Right cardiac atrium (tissue), 5 donors: ENCODE data around the gene HRC. TPM values are rescaled to one million over a fixed set of nuclear protein-coding genes. Genes with fewer than 3 reads are reported as not detected.

Experiments
- ATAC-seq, 2 donors: fragments of 200-7000 bp; cut with Tn5 transposase; one replicate each; pipeline versions ENCODE4 v1.8.0 to v1.9.1; 2020; ENCODE audit warnings: moderate library complexity in 2 of 2, mild to moderate bottlenecking in 1 of 2
- DNase-seq, 3 donors: peaks; one replicate each; pipeline ENCODE4 v3.0.0-alpha.2; 2020
- H3K27ac ChIP-seq: one replicate; pipeline ENCODE4 v1.5.1; 2013; ENCODE audit warnings: mild to moderate bottlenecking, low read length, control low read depth, moderate library complexity
- H3K27me3 ChIP-seq: one replicate; pipeline ENCODE4 v1.6.1; 2013; ENCODE audit not compliant: control insufficient read depth, insufficient read depth
- H3K4me1 ChIP-seq: one replicate; pipeline ENCODE4 v1.6.1; 2013; ENCODE audit warnings: low read length; ENCODE audit not compliant: control insufficient read depth, insufficient read depth
- H3K4me3 ChIP-seq: one replicate; pipeline ENCODE4 v1.5.1; 2013; ENCODE audit warnings: low read length, control low read depth
- H3K9me3 ChIP-seq: one replicate; pipeline ENCODE4 v1.6.1; 2013; ENCODE audit warnings: low read length; ENCODE audit not compliant: control insufficient read depth
- WGBS: extraction: QIAGEN DNeasy Blood & Tissue Kit; methylation state at CpG from one replicate; pipeline ENCODE4 v1.1.7; 2013; 5-methylcytosine and 5-hydroxymethylcytosine counted together
- intact Hi-C, 4 donors: fragments of 100-400 bp; cut with DNase I; formaldehyde crosslinking; loops; one replicate each; pipeline versions ENCODE4 v1.11.0 to v1.14.0; 2022 to 2023
- polyA plus RNA-seq: library from polyadenylated mRNA; stranded (reverse); fragments of 200-250 nt; gene quantifications from one replicate; pipeline ENCODE4 v1.2.3, GENCODE V29; 2013
- total RNA-seq, 4 donors: library from RNA; stranded (reverse); fragmentation: NEBNext Ultra II Directional; extraction: Animal tissue kit (Norgen Biotek cat#: 25700); gene quantifications; one replicate each; pipeline ENCODE4 v1.2.1, GENCODE V29; 2021
- donor health status: healthy with polysubstance abuse.
- donor health status: DM: no; HTN: yes; CAD: no.
- donor health status: DM: no; HTN: no; CAD: no.
- donor health status: DM: no; HTN: yes; CAD: no; lungs with severe emphysema.
- donor health status: DM: yes; HTN: yes; CAD: no.

The HRC gene
- total and polyA plus RNA-seq, 5 donors: 505 to 712 (median 606) TPM

DNA sequence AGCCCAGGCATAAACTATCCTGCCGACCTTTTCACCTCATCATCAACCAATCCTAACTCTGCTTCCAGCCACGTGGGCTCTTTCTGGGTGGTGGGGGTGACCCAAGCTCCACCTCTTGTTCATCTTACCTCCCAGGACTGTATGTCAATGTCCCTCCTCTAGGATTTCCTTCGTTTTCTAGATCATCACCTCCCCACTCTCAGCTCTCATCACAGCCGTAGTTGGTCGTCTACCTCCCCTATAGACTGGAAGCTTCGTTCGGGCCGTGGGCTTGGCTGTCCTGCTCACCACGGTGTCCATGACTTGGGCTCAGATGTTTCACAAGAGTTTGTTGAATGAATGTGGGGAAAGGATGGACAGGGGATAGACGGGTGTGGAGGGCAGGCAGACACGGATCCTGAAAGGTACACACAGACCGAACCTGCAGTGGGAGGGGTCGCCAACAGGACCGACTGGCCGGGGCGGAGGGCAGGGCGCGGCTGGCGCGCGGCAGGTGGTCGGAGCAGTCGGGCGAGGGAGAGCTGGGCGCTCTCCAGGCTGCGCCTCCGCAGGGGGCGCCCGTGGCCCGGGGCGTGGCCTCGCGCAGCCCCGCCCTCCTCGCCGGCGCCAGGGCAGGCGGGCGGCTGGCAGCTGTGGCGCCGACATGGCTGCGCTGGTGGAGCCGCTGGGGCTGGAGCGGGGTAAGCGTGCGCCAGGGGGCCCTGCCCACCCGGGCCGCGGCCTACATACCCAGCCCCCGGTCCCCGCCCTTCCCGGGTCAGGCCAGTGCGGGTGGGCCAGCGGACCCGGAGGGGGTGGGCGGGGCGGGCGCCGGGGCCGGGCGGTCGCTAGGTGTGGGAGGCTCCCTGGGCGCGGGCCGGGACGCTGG, 41.2 kb downstream of the HRC start, which contains the start of gene LIN7B:
Gene LIN7B, plus strand, starts transcription at position 609 of the 868 bp plus-strand sequence. Its CDS starts 35 bp downstream, at position 644.
- H3K4me1 ChIP-seq: peaks cover 3% of the 10 kb centered on the region

GRCh38 chr19:49111218-49111998, 43.8 kb downstream of the HRC start:
- H3K27me3 ChIP-seq: no peaks in the 10 kb centered on the region
- H3K27ac ChIP-seq: no peak overlapping the region
- intact Hi-C loops: no loop called here
- ATAC-seq: no peak
- 82% methylated on average over 11 of the region's 11 CpGs for WGBS
- H3K4me1 ChIP-seq: peaks cover 3% of the 10 kb centered on the region
- DNase-seq: no peak
- H3K4me3 ChIP-seq: no peak overlapping the region
- no peaks in the 10 kb centered on the region for H3K9me3 ChIP-seq

More for the DNA sequence above, 41.2 kb downstream of the HRC start, which contains the start of gene LIN7B:
- Histone ChIP-seq H3K9me3 (no peaks in the 10 kb centered on the region), H3K4me3 (peak within 1 kb of the TSS; percentile 83), H3K27me3 (no peaks in the 10 kb centered on the region), H3K27ac (peak within 1 kb of the TSS; percentile 86)
- WGBS: 2% methylated on average over 66 of the region's 66 CpGs
- ATAC-seq (peak; percentile 59 to 68), DNase-seq (peak; percentile 75 to 92 (median 91))
- intact Hi-C loops: no loop called here

- 26% methylated on average over 3 of the region's 3 CpGs for WGBS
Observed at GRCh38 chr19:49110567-49110966, 44.6 kb downstream of the HRC start.

GRCh38 chr19:49109569-49110233, 45.5 kb downstream of the HRC start:
- no peak overlapping the region for H3K27ac ChIP-seq
- DNase-seq: no peak
- 71% methylated on average over 8 of the region's 8 CpGs for WGBS

More at GRCh38 chr19:49110567-49110966, 44.6 kb downstream of the HRC start:
- intact Hi-C loops: no loop called here
- no peak for DNase-seq
- H3K4me3 ChIP-seq: no peak overlapping the region
- no peaks in the 10 kb centered on the region for H3K9me3 ChIP-seq
- ATAC-seq: no peak
- peaks cover 3% of the 10 kb centered on the region for H3K4me1 ChIP-seq
- H3K27me3 ChIP-seq: no peaks in the 10 kb centered on the region
- no peak overlapping the region for H3K27ac ChIP-seq

DNA sequence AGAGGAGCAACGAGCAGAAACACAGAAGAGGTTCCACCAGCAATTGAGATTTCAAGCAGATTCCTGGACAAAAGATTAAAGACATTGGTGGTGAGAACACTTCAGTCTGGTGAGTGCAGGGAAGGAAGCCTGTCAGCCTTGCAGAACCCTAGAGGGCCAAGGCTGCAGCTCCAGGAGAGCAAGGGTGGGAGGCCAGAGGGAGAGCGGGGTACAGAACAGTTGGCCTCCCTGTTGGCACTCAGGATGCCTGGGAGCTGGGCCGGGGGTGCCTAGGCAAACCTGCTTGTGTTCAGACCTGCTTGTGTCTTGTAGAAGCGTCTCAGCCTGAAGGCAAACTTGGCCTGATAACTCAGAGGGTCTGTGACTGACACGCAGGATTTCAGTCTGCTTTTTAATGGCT, 46.1 kb downstream of the HRC start:
- ATAC-seq (no peak), DNase-seq (no peak)
- intact Hi-C loops: loop anchor here in 1 of 4 donors (10.0 kb wide), 1 partner anchor 86 kb away; no protein-coding TSS in a partner anchor
- Histone ChIP-seq H3K4me1 (peaks cover 3% of the 10 kb centered on the region), H3K4me3 (no peak overlapping the region), H3K9me3 (no peaks in the 10 kb centered on the region), H3K27me3 (no peaks in the 10 kb centered on the region), H3K27ac (no peak overlapping the region)
- WGBS: 72% methylated on average over 5 of the region's 5 CpGs

More at GRCh38 chr19:49109569-49110233, 45.5 kb downstream of the HRC start:
- Histone ChIP-seq H3K9me3 (no peaks in the 10 kb centered on the region), H3K4me3 (no peak overlapping the region), H3K4me1 (peaks cover 3% of the 10 kb centered on the region), H3K27me3 (no peaks in the 10 kb centered on the region)
- intact Hi-C loops: loop anchor here in 1 of 4 donors (10.0 kb wide), 1 partner anchor 85 kb away; no protein-coding TSS in a partner anchor
- ATAC-seq: no peak

DNA sequence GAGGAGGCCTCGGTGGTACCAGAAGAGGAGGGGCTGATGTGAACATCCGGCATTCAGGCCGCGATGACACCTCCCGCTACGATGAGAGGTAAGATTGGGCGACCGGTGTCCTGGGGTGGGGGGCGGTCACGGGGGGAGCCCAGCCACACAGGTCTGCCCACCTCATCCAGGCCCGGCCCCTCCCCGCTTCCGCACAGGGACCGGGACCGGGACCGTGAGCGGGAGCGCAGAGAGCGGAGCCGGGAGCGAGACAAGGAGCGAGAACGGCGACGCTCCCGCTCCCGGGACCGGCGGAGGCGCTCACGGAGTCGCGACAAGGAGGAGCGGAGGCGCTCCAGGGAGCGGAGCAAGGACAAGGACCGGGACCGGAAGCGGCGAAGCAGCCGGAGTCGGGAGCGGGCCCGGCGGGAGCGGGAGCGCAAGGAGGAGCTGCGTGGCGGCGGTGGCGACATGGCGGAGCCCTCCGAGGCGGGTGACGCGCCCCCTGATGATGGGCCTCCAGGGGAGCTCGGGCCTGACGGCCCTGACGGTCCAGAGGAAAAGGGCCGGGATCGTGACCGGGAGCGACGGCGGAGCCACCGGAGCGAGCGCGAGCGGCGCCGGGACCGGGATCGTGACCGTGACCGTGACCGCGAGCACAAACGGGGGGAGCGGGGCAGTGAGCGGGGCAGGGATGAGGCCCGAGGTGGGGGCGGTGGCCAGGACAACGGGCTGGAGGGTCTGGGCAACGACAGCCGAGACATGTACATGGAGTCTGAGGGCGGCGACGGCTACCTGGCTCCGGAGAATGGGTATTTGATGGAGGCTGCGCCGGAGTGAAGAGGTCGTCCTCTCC, 47.4 kb downstream of the HRC start:
- intact Hi-C loops: loop anchor here in 1 of 4 donors (10.0 kb wide), 1 partner anchor 87 kb away; no protein-coding TSS in a partner anchor
- no peak overlapping the region for H3K4me3 ChIP-seq
- WGBS: 92% methylated on average over 93 of the region's 93 CpGs
- no peak overlapping the region for H3K27ac ChIP-seq
- H3K9me3 ChIP-seq: no peaks in the 10 kb centered on the region
- H3K27me3 ChIP-seq: no peaks in the 10 kb centered on the region
- ATAC-seq: peak in 1 of 2 donors; percentile 3
- H3K4me1 ChIP-seq: no peaks in the 10 kb centered on the region
- peak in 2 of 3 donors; percentile 55 to 66 for DNase-seq

DNA sequence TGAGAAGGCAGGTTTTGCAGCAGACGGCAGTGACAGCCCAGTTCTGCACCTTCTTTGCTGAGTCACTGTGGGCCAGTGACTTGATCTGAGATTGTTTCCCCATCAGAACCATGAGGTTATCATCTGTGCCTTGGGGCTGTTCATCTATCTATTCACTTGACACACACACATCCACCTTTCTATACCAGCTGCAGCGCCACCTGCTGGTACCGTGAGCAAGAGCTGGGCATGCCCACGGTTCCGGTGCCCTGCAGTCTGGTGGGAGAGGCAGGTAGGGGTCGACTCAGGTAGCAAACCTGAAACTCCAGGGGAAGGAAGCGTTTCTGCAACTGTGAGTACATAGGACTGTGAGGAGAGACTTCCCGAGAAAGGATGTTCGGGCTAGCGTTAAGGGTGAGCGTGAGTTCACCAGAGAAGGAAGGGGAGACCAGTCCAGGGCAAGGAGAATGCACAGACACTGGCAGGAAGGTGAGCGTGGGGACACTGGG, 48.5 kb downstream of the HRC start:
- Histone ChIP-seq H3K4me3 (no peak overlapping the region), H3K9me3 (no peaks in the 10 kb centered on the region), H3K27me3 (no peaks in the 10 kb centered on the region), H3K4me1 (no peaks in the 10 kb centered on the region), H3K27ac (no peak overlapping the region)
- peak; percentile 25 to 31 for ATAC-seq
- DNase-seq: peak in 2 of 3 donors; percentile 76 to 83
- intact Hi-C loops: loop anchor here in 1 of 4 donors (10.0 kb wide), 1 partner anchor 88 kb away; no protein-coding TSS in a partner anchor
- 61% methylated on average over 12 of the region's 12 CpGs for WGBS

DNA sequence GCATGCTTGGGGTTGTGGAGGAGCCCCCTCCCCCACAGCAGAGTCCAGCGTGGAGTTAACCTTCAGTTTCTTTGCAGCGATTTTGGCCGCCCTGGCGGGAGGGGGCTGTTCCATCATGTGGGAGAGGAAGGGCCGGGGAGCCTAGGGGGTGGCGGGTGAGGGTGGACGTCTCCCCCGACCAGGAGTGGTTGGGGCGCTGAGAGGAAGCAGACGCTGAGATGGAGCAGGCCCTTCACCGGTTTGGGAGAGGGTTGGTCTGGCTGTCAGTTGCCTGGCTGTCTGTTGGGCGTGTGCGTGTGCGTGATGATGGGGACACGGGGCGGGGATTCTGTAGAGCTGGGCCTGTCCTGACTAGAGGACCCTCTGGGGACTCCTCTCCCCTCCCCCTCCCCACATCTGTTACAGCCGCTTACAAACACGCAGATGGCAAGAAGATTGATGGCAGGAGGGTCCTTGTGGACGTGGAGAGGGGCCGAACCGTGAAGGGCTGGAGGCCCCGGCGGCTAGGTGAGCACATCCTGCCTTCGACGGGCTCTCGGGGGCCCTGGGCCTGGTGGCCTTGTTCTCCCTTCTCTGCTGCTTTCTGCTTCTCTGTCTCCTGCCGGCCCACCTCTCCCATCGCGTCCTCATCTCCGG, 50.8 kb downstream of the HRC start:
- Histone ChIP-seq H3K27ac (no peak overlapping the region), H3K4me1 (no peaks in the 10 kb centered on the region), H3K4me3 (no peak overlapping the region), H3K27me3 (no peaks in the 10 kb centered on the region), H3K9me3 (no peaks in the 10 kb centered on the region)
- WGBS: 76% methylated on average over 30 of the region's 30 CpGs
- peak in 2 of 3 donors; percentile 46 to 60 for DNase-seq
- ATAC-seq: no peak
- intact Hi-C loops: loop anchor here in 1 of 4 donors (10.0 kb wide), 1 partner anchor 90 kb away; no protein-coding TSS in a partner anchor

- H3K4me3 ChIP-seq: no peak overlapping the region
- H3K9me3 ChIP-seq: no peaks in the 10 kb centered on the region
- ATAC-seq: no peak
- H3K4me1 ChIP-seq: no peaks in the 10 kb centered on the region
- H3K27ac ChIP-seq: no peak overlapping the region
- DNase-seq: peak in 2 of 3 donors; percentile 51 to 58
- 81% methylated on average over 33 of the region's 33 CpGs for WGBS
- H3K27me3 ChIP-seq: no peaks in the 10 kb centered on the region
- intact Hi-C loops: loop anchor here in 1 of 4 donors (10.0 kb wide), 1 partner anchor 91 kb away; no protein-coding TSS in a partner anchor
Observed at GRCh38 chr19:49103331-49104085, 51.7 kb downstream of the HRC start.
